A204.1 (cell line): Measurements from ENCODE around the gene MED26.
"Not testable (repeated sequence)": the region's sequence is repeated elsewhere in the genome, so short reads cannot be mapped to it uniquely, and the experiment has no call there.

Experiments
- FAIRE-seq: peaks from 2 replicates; lab custom pipeline; 2012; peaks lifted over from hg19 to GRCh38; lab: Jason Lieb, UNC

MED26 gene, protein sequence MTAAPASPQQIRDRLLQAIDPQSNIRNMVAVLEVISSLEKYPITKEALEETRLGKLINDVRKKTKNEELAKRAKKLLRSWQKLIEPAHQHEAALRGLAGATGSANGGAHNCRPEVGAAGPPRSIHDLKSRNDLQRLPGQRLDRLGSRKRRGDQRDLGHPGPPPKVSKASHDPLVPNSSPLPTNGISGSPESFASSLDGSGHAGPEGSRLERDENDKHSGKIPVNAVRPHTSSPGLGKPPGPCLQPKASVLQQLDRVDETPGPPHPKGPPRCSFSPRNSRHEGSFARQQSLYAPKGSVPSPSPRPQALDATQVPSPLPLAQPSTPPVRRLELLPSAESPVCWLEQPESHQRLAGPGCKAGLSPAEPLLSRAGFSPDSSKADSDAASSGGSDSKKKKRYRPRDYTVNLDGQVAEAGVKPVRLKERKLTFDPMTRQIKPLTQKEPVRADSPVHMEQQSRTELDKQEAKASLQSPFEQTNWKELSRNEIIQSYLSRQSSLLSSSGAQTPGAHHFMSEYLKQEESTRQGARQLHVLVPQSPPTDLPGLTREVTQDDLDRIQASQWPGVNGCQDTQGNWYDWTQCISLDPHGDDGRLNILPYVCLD

DNA sequence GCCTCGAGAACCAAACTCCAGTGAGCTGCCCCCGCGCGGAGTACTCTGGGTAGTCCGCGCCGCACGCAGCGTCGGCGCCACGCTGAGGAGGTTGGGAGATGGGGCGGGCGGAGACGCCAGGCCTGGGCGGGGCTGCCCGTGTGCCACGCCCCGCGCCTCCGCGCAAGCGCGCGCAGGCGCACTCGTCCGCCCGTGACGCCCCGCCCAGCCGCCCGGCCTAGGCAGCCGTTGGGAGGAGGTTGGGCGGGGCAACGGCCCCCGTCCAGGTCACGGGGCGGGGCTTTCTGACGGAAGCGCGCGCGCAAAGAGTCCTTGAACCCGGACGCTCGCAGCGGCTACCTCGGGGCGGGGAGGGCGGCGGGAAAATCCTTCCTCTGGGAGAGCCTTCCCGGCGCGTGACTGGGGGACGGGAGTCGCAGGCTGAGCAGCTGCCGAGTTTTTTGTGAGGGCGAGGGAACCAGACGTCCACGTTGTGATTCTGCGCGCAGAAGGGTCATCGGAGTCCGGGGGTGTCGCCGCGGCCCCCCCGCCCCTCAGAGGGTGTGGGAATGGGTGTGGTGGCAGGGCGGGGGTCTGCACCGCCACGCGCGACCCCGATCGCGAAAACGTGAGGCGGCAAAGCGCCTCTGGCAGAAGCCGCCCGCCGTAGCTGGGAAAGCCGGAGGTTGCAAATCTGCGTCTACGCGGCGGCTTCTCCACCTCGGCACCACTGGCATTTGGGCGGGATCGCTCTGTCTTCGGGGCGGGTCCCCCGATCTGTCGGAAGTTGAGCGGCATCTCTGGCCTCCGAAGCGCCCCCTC lies at the start of gene MED26:
MED26 (minus strand) TSS at position 22 of the 801 bp plus-strand sequence. CDS start 261 bp downstream, outside the sequence.
- FAIRE-seq: no peak

DNA sequence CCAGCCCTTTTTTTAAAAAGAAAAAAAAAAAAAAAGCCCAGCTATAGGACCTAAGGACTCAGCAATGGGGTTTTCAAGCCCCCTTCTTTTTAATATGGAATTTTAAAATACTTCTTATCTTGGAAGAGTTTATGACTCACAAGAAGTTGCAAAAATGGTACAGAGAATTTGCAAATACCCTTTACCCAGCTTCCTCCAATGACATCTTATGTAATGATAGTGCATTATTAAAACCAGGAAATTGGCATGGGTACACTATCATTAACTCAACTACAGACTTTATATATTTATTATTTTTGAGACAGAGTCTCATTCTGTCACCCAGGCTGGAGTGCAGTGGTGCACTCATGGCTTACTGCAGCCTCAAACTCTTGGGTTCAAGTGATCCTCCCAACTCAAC lies 49.1 kb upstream of the MED26 start:
- FAIRE-seq: no peak

DNA sequence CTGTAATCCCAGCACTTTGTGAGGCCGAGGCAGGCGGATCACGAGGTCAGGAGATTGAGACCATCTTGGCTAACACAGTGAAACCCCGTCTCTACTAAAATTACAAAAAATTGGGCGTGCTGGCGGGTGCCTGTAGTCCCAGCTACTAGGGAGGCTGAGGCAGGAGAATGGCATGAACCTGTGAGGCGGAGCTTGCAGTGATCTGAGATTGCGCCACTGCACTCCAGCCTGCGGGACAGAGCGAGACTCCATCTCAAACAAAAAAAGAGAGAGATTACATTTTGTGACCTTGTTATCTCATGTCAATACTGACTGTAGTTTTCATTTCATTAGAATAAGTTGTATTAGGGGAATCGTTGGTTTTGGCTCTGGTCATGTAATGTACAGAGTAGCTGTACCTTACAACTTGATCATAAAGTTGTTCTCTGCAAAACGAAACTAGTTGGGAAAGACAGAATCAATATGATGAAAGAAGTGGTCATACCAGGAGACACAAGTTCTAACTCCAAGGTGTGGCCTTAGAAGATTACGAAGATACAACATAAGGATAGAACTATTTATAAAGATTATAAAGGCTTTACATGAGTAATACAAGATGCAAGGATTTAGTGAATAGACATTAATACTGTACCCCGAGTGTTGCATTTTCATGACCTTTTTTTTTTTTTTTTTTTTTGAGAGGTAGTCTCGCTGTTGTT lies 48.2 kb upstream of the MED26 start:
- no peak for FAIRE-seq

DNA sequence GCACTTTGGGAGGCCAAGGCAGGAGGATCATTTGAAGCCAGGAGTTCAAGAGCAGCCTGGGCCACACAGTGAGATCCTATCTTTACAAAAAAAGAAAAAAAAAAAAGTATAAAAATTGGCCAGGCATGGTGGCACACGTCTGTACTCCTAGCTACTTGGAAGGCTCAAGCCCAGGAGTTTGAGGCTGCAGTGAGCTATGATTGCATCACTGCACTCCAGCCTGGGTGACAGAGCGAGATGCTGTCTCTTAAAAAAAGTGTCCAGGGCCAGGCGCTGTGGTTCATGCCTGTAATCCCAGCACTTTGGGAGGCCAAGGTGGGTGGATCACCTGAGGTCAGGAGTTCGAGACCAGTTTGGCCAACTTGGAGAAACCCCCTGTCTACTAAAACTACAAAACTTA lies 45.8 kb upstream of the MED26 start:
- FAIRE-seq: not testable (repeated sequence)

DNA sequence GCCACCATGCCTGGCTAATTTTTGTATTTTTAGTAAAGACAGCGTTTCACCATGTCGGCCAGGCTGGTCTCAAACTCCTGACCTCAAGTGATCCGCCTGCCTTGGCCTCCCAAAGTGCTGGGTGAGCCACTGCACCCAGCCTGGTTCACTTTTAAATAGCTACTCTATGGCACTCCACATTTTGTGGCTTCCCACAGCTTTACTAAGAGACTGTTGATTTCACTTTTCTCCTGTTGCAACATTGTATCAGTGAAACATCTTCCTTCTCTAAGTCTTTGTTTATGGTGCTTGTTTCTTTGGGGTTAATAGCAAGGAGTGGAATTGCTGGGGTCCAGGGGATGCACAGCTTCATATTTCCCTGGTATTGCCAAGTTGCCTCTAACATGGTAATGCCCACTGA lies 45.2 kb upstream of the MED26 start:
- FAIRE-seq: no peak

DNA sequence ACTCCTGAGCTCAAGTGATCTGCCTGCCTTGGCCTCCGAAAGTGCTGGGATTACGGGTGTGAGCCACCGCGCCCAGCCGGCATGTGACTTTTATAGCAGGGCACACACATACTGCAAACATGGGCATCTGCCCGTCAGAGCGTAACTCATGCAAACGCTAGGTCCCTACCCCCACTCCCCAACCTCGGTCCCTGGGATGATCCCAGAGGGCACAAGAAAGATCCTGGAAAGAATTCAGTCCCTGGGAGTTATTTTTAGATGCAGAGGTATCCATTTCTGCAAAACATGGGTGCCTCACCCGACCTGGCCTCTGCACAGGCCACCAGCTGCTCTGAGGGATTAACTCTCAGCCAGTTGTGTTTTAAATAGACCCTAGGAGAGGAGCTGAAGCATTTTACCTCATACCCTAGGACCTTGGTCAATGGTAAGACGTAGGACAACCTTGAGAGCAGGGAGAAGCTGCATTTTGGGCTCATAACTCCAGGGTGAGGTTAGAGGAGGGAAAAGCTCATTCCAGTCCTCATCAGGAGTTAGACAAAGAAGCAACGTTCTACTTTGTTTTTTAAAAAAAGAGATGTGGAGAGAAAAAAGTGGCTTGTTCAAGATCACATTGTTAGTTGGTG lies 43.8 kb upstream of the MED26 start:
- no peak for FAIRE-seq

DNA sequence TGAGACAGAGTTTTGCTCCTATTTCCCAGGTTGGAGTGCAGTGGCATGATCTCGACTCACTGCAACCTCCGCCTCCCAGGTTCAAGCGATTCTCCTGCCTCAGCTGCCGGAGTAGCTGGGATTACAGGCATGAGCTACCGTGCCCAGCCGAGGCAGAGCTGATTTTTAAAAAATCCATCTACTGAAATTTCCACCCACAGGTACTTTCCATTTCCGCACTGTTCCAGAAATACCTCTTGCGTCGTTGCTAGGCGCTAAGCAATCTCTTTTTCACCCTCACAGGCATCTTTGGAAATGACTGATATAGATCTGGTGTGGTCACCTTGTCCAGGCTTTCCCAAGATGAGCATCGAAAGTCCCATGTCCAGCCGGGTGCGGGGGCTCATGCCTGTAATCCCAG lies 42.3 kb upstream of the MED26 start:
- FAIRE-seq: no peak

DNA sequence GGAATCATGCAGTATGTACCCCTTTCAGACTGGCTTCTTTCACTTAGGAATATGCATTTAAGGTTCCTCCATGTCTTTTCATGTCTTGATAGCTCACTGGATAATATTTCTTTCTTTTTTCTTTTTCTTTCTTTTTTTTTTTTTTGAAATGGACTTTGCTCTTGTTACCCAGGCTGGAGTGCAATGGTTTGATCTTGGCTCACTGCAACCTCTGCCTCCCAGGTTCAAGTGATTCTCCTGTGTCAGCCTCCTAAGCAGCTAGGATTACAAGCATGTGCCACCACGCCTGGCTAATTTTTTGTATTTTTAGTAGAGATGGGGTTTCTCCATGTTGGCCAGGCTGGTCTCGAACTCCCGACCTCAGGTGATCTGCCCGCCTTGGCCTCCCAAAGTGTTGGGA lies 40.7 kb upstream of the MED26 start:
- not testable (repeated sequence) for FAIRE-seq

DNA sequence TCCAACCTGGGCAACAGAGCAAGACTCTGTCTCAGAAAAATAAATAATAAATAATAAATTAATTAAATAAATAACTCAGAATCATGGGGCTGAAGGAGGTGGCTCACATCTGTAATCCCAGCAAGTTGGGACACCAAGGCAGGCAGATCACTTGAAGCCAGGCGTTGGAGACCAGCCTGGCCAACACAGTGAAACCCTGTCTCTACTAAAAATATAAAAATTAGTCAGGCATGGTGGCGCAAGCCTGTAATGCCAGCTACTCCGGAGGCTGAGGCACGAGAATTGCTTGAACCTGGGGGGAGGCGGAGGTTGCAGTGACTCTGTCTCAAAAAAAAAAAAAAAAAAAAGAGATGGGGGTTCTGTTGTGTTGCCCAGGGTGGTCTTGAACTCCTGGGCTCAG lies 40.2 kb upstream of the MED26 start:
- no peak for FAIRE-seq

DNA sequence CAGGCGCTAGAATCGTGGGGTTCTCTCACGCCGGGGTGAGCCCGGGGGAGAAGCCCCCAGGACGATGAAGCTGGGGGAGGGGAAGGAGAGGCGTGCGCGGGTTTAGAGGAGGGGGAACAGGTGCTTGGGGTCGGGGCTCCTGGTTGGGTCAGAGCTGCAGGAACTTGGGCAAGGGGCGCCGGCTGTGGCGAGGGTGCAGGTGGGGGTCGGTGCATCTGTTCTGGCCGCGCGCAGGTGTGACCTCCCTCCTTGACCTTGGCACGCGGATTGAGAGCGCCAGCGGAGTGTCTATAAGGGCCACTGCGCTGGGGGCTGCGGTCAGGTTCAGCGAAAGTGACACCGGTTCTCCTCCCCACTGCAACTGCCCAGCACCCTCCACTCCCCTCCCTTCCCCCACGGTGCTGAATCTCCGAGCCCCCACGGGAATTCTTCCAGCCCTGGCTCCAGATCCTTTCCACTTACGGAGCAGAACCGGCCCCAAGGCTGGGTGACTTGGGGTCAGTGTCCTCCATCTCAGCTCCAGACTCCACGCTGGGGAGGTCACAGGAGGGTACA lies 33.6 kb upstream of the MED26 start:
- FAIRE-seq: no peak

DNA sequence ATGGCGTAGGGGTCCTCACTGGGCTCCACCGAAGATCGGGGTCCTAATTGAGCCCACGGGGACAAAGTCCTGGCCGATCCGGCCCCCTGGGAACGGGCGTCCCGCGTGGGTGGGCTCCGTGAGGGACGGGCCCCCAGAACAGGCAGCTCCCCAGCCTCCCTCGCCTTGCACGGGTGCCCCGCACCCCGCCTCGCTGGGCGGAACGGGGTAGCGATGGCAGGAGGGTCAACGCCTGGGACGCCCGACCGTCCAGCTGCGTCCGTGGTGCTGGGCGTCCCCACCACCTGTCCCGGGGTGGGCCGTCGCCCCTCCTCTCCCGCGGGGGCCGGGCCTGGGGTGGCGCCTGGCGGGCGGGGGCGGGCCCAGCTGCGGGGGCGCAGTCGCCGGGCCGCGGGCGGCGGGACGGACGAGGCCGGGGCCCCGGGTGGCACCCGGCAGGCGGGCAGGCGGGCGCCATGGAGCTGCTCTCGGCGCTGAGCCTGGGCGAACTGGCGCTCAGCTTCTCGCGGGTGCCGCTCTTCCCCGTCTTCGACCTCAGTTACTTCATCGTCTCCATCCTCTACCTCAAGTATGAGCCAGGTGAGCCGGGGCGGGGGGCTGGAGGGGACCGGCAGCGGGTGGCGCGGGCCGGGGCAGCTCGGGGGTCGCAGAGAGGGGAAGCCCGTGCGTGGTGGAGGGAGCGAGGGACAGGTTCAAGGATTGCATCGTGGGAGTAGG lies 32.9 kb upstream of the MED26 start, which contains the start of gene TMEM38A:
TMEM38A (plus strand) TSS at position 377 of the 717 bp plus-strand sequence; CDS start at position 456, 79 bp downstream.
- FAIRE-seq: no peak

DNA sequence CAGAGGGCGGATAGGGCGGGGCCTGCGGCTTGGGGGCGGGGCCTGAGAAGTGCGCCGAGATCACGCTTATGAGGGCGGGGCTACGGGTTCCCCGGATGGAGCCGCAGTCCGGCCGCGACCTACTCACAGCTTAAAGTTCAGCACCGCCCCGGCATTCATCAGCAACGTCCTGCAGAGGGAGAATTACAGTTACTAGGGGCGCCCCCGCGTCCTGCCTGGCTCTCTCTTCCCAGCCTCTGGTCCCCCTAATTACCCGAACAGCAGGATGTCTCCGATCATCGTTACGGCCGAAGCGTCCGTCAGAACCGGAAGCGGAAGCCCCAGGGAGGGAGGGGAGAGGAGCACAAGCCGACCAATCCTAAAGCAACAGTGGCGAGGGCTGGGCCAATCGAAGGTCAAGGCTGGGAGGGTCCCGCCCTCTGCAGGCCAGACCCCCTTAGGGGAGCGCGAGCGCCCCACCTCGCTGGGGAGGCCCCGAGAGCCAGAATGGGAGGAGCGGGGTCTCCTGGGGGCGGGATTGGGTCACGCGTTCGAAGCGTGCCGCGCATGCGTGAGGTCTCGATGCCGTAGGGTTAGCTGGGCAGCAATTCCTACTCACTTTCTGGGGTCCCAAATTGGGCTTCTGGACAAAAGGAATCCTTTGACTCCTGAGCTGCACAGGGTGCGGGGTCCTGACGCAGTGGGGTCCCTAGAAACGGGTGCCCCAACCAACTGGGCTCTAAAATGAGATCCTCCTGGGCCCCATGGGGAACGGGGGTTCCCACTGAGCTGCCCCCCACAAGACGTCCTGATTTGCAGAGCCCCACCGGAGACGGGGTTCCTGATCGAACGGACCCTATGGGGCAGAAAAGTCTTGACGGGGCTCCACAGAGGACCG lies 32.1 kb upstream of the MED26 start, which contains the start of gene SMIM7:
SMIM7 (minus strand) TSS at position 313 of the 877 bp plus-strand sequence; CDS start at position 279, 34 bp downstream.
- FAIRE-seq: peak; percentile 96

DNA sequence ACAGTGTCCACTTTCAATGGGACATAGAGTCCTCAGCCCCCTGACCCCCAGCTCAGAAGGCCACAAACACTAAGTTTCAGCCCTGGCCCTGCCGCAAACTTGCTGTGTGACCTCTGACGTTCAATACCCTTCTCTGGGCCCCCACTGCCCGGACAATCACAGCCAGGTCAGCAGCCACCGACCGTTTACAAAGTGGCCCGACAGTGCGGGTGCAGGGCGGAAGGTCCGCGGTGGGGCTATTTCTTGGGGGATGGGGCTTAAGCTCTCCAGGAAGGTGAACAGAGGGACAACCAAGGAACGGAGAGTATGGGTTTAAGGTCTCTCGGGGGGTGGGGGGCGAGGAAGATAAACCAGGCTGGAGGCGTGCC lies 31.4 kb upstream of the MED26 start:
- FAIRE-seq: no peak

DNA sequence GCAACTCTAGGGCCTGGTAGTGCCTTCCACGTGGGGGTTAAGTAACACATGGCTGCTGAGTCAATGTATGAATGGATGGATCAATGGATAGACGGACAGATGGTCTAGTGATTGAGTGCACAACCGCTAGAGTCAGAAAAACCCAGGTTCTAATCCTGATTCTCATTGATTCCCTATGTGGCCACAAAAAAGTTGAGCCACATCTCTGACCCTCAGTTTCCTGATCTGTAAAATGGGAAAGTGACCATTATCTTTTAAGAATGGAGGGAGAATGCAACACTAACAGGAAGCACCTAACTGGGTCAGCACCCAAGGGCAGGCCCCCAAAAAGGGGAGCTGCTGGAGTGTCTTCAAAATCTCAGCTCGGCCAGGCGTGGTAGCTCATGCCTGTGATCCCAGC lies 29.4 kb upstream of the MED26 start:
- no peak for FAIRE-seq

DNA sequence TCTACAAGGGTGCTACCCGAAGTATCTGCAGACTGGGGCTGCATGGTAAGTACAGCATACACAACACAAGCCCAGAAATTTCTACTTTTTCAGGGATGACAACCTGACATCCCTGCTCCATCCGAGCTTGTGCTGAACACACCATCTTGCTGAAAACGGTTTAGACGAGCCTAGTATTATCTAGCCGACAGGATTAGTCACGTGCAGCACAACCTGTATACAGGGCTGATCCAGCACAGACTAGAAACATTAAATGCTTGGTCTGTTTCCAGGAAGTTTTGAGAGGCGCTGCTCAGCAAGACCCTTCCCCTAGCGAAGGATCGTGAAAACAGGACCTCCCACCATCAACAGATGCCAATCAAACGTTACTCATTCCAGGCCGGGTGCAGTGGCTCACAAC lies 27.7 kb upstream of the MED26 start:
- FAIRE-seq: no peak

DNA sequence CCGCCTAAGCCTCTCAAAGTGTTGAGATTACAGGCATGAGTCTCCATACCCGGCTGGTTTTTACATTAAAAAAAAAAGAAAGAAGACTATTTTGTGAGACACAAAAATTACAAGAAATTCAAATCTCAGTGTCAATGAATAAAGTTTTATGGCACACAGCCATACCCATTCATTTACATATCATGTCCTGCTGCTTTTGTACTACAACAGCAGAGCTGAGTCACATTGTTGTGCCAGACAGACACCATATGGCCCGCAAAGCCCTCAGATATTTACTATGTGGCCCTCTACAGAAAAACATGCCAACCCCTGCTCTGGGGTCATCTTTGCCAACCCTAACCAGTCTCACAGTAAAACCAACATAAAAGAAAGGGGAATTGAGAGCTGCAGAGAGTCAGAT lies 26.6 kb upstream of the MED26 start:
- FAIRE-seq: no peak

DNA sequence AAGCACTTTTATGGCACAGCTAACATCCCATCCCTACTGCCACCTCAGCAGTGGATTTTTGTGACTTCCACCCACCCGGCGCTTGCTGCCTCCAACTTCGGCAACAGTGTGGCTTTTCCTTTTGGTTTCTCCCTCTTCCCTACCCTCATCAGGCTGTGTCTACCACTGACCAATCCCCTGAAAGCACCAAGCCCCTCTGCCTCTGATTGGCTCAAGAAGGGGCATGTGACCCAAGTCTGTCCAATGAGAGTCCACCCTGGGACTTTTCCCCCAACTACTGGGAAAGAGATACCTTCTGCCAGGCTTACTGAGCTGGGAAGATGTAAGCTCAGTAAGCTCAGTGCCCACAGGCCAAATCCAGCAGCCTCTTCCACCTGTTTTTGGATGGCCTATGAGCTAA lies 26.1 kb upstream of the MED26 start:
- FAIRE-seq: no peak

DNA sequence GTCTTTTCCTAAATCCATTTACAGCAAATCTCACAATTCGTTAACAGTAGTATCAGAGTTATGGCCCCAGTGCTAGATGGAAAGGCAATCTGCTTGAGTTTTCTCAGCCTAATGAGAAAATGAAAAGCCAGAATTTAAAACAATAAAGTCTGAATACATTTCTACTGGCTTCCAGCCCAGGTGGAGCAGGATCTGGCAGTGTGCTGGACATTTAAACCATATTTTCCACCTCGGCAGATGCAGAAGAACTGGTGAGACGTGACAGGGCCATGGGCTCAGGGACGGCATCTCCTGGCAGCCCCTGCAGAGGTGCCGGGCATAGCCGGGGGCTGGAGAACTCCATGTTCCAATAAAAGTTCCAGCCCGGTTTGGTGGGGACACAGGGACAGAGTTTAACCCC lies 24.9 kb upstream of the MED26 start:
- no peak for FAIRE-seq

DNA sequence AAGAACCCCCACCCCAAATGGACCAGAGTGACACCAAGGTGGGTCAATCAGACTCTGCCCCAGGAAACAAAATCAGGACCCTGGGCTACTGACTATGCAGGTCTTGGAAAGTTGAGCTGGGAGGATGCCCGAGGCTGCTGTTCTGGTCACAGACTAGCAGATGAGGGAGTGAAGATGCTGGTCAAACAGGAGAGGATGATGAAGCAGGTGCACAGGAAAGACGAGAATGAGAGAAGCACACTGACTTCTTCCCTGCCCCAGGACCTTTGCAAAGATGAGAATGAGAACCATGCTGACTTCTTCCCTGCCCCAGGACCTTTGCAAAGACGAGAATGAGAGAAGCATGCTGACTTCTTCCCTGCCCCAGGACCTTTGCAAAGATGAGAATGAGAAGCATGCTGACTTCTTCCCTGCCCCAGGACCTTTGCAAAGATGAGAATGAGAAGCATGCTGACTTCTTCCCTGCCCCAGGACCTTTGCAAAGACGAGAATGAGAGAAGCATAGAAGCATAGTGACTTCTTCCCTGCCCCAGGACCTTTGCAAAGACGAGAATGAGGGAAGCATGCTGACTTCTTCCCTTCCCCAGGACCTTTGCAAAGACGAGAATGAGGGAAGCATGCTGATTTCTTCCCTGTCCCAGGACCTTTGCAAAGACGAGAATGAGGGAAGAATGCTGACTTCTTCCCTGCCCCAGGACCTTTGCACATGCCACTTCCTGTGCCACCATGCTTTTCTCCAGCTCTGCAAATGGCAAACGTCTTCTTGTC lies 23.6 kb upstream of the MED26 start:
- not testable (repeated sequence) for FAIRE-seq
